Brain microvascular endothelial cell (primary cell): Measurements from ENCODE around the gene SH3GL2.

Experiments used
- DNase-seq: peaks from one replicate; pipeline ENCODE4 v3.0.0-alpha.2; 2020
- H3K27ac ChIP-seq: fragments of 250-450 bp; sonication (Bioruptor Pico); 2 replicates; pipeline ENCODE4 v1.5.1; 2020; ENCODE audit warnings: mild to moderate bottlenecking, moderate library complexity
- H3K27me3 ChIP-seq: fragments of 250-450 bp; sonication (Bioruptor Pico); replicated peaks from 2 replicates; pipeline ENCODE4 v1.5.1; 2020; ENCODE audit warnings: mild to moderate bottlenecking
- H3K36me3 ChIP-seq: fragments of 250-450 bp; sonication (Bioruptor Pico); replicated peaks from 2 replicates; pipeline ENCODE4 v1.5.1; 2020; ENCODE audit warnings: mild to moderate bottlenecking
- H3K4me3 ChIP-seq: 2 replicates; pipeline ENCODE4 v1.5.1; 2011; ENCODE audit warnings: low read depth, mild to moderate bottlenecking, control low read depth, low read length, moderate library complexity
- CTCF ChIP-seq: IDR thresholded peaks from 2 replicates; pipeline ENCODE4 v1.5.1; 2011; ENCODE audit warnings: low read depth, mild to moderate bottlenecking, moderate library complexity, low read length, control low read depth, inconsistent platforms; ENCODE audit errors: missing control alignments
- in situ Hi-C: cut with HindIII; loops from 2 replicates; pipeline ENCODE4 v1.10.0; 2017; ENCODE audit warnings: low sequenced_read_pairs, low pct_ligation_motif_present

The SH3GL2 gene

GRCh38 chr9:17695482-17695881, 116.6 kb downstream of the SH3GL2 start:
- Histone ChIP-seq H3K4me3 (no peak overlapping the region), H3K27me3 (no peaks in the 10 kb centered on the region), H3K36me3 (no peaks in the 10 kb centered on the region), H3K27ac (no peak overlapping the region)
- in situ Hi-C loops = no loop called here
- no peak for TF ChIP-seq CTCF
- DNase-seq = no peak

GRCh38 chr9:17699615-17700330, 120.9 kb downstream of the SH3GL2 start:
- no peak overlapping the region for H3K27ac ChIP-seq
- no peak overlapping the region for H3K4me3 ChIP-seq
- no peaks in the 10 kb centered on the region for H3K36me3 ChIP-seq
- DNase-seq = no peak
- no peak for TF ChIP-seq CTCF
- in situ Hi-C loops = no loop called here
- H3K27me3 ChIP-seq = no peaks in the 10 kb centered on the region

- H3K36me3 ChIP-seq = no peaks in the 10 kb centered on the region
- no peak for TF ChIP-seq CTCF
- in situ Hi-C loops = no loop called here
- no peak for DNase-seq
- no peak overlapping the region for H3K27ac ChIP-seq
- no peak overlapping the region for H3K4me3 ChIP-seq
- H3K27me3 ChIP-seq = no peaks in the 10 kb centered on the region
Observed at GRCh38 chr9:17706347-17706746, 127.5 kb downstream of the SH3GL2 start.

- no peak overlapping the region for H3K27ac ChIP-seq
- H3K36me3 ChIP-seq = no peaks in the 10 kb centered on the region
- no peak for DNase-seq
- H3K4me3 ChIP-seq = no peak overlapping the region
- no peak for TF ChIP-seq CTCF
- H3K27me3 ChIP-seq = no peaks in the 10 kb centered on the region
- in situ Hi-C loops = no loop called here
Observed at GRCh38 chr9:17719053-17719452, 140.2 kb downstream of the SH3GL2 start.

- in situ Hi-C loops = no loop called here
Observed at GRCh38 chr9:17721954-17722353, 143.1 kb downstream of the SH3GL2 start.

More at GRCh38 chr9:17721954-17722353, 143.1 kb downstream of the SH3GL2 start:
- Histone ChIP-seq H3K27me3 (no peaks in the 10 kb centered on the region), H3K36me3 (no peaks in the 10 kb centered on the region), H3K4me3 (no peak overlapping the region), H3K27ac (no peak overlapping the region)
- no peak for DNase-seq
- TF ChIP-seq CTCF = no peak
